PC-3 (cell line): ENCODE data around the gene ZNF121. TPM values are rescaled to one million over a fixed set of nuclear protein-coding genes. Genes with fewer than 3 reads are reported as not detected.

Experiments
- total RNA-seq: library from RNA; depleted of rRNA; stranded (reverse); fragments of >200 nt; gene quantifications from 2 replicates; pipeline ENCODE4 v1.2.3, GENCODE V29; 2014; rRNA removed

The ZNF121 gene
- total RNA-seq, 1 experiment from 2014 or later, result 65.6 TPM

Other genes with a start within 250 kb of the ZNF121 start
- gene ZNF177, start 221.5 kb downstream of the ZNF121 start, total RNA-seq, result 1.3 and 1.4 TPM in 2 replicates
- gene ZNF266, start 148.9 kb downstream of the ZNF121 start, total RNA-seq, result 31.9 and 32.8 TPM in 2 replicates
- not detected in 2 replicates for gene ZNF560, start 85.9 kb downstream of the ZNF121 start, total RNA-seq
- gene ZNF426, start 45.9 kb downstream of the ZNF121 start, total RNA-seq, result 8.2 and 9.7 TPM in 2 replicates
- 20.1 and 23.3 TPM in 2 replicates for gene ZNF561, start 36.7 kb upstream of the ZNF121 start, total RNA-seq
- gene ZNF562, start 90.6 kb upstream of the ZNF121 start, total RNA-seq, result 21.0 and 26.0 TPM in 2 replicates
- 10.9 and 15.7 TPM in 2 replicates for gene ZNF846, start 184.2 kb upstream of the ZNF121 start, total RNA-seq
- 31.4 and 37.6 TPM in 2 replicates for gene FBXL12, start 234.6 kb upstream of the ZNF121 start, total RNA-seq
- gene UBL5, start 243.4 kb upstream of the ZNF121 start, total RNA-seq, result 521 and 599 TPM in 2 replicates